Measurements from ENCODE around the gene MYOZ3.

MYOZ3 gene

DNA sequence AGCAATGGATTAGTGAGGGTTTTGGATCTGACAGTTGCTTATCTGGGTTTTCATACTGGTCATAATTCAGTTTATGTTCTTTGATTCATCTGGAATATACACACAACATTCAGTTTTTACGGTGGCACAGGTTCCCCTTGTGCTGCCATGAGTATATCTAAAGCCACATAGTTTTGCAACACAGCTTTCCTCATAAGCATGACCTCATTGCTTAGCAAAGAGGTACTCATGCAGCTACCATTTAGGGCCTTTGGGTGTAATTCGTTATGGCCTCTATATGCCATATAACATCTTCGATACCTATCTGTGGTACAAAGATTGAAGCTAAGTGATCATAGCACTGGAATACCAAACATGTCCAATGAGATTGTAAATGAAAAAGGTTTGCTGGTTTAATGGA lies 42.7 kb downstream of the MYOZ3 start:
- DNase-seq, result no peak

DNA sequence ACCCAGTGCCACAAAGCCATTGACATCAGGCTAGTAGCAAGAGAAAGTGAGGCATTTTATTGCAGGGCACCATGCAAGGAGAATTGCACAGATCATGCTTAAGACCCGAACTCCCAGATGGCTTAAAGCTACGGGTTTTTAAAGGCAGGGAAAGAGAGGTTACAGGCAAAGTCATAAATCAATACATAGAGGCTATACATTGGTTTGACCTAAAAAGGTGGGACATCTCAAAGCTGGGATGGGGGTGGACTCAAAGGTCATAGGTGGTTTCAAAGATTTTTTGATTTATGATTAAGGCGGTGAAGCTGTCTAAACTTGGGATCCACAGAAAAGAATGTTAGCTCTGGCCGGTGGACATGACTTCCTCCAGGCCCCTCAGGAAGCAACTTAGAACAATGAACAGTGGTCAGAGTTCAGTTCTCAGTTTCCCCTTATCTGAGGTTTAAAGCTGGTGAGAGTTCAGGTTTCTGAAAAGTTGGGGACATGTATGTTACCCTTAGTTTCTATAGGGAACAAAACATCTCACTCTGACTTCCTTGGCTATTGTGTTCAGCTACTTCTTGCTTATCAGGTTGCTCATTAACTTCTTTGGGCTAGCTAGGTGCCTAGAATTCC lies 45.8 kb downstream of the MYOZ3 start:
- no peak for DNase-seq

DNA sequence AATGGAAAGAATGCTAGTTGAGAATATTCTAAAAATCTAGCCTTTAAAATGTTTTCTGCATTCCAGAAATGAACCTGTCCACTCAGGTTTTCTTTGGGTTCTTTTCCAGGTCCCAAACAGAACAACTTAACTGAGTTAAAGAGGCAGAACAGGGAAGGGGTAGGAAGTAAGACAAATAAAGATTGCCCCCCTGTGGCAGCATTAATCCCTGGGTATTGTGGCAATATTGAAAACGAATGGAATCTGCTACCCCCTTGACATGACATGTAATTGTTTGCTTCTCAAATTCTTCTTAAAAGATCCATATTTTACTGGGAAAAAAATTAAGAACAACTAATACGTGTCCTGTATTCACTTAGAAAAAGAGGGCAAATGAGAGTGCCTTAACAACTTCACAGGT lies 49.1 kb downstream of the MYOZ3 start:
- DNase-seq, result no peak

DNA sequence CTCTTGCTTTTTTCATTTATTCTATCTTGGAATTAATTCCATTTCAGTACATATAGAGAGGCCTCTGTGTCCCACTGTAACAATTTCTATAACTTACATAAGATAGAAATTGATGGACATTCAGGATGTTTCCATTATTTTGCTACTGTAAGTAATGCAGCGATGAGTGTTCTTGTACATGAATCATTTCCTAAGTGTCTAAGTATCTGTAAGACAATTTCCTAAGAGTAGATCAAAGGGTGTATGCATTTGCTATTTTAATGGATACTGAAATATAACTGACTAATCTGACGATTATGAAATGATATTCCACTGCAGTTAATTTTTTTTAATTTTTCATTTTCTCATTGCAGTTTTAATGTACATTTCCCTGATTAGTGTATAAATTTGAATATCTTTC lies 62.8 kb downstream of the MYOZ3 start:
- DNase-seq, result no peak
